ENCODE data around the gene GNAL.
"Not testable (repeated sequence)": the region's sequence is repeated elsewhere in the genome, so short reads cannot be mapped to it uniquely, and the experiment has no call there.

The GNAL gene

DNA sequence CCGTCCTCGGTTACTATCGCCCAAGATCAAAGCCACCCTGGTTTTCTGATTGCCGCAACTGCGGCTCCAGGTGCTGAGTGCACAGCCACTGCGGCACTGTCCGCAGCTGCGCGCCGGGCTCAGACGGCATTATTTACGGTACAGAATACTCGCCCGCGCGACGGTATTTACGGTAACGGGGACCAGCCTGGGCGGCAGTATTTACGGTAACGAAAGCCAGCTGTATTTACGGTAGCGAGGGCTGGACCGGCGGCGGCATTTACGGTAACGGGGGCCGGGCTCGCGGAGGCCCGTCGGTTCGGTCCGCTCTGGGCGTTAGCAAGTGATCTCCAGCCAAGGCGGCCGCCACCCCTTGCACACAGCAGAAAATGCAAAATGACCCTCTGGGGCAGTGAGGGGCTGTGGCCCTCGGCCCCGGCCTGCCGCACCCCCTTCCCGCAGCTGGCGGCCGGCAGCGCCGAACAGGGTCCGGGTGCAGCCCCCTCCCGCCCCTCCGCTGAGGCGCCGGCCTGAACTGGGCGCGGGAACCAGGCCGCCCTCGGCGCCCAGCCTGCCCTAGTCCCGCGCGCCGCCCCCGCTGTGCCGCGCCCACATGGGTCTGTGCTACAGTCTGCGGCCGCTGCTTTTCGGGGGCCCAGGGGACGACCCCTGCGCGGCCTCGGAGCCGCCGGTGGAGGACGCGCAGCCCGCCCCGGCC, at the start of gene GNAL:
TSS of gene GNAL (plus strand) at position 293 of the 697 bp plus-strand sequence. CDS start at position 593, 300 bp downstream.
- DNase-seq, result peak; percentile 64

- not testable (repeated sequence) for DNase-seq
Measured at GRCh38 chr18:11647310-11647709, 41.8 kb upstream of the GNAL start.

GRCh38 chr18:11647804-11648203, 41.3 kb upstream of the GNAL start:
- DNase-seq, result not testable (repeated sequence)

DNA sequence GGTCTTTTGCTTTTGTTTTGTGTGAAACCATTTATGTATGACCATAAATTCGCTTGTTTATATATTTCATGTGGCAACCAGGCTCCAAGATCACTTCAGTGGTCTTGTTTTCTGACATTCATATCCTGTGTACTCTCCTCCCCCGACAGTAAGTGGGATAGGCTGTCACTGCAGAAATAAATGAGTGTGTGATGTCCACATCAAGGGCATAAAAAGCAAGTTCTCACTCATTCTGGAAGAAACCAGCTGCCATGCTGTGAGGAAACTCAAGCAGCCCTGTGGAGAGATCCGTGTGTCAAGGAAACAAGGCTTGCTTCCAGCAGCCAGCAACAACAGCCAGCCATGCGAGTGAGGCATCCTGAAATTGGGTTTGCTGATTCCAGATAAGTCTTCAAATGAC, 39.2 kb upstream of the GNAL start:
- no peak for DNase-seq

DNA sequence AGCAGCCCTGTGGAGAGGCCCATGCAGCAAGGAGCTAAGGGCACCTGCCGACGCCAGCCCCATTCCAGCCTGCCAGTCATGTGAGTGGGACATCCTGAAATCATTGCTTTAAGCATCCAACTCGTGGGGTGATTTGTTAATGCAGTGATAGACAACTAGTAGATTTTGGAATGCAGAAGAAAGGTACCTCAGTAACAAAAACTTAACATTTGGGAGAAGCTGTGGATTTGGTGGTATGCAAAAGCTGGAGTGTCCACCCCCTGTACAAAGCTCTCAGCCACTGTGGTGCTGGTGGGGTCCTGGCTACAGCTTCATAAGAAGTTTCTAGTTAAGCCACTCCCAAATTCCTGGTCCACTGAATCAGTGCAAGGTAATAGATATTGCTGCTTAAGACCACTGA, 37.2 kb upstream of the GNAL start:
- DNase-seq, result no peak

- no peak for DNase-seq
Measured at GRCh38 chr18:11653521-11653920, 35.5 kb upstream of the GNAL start.

GRCh38 chr18:11654736-11655605, 34.1 kb upstream of the GNAL start:
- peak; percentile 53 for DNase-seq

DNA sequence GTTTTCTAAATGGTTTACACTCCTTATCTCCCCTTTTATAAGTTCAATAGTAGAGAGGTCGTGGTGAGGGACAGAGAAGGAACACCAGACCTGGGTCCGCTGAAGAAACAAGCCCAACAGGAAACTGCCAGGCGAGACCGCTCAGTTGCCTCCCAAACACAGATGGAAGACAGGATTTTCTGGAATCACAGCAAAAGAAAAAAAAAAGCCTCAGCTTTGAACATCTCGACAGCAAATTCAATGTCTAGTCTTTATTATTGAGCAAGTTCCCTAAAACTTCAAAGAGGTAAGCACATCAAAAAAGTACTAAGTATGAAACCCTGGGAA, 33.5 kb upstream of the GNAL start:
- no peak for DNase-seq

DNA sequence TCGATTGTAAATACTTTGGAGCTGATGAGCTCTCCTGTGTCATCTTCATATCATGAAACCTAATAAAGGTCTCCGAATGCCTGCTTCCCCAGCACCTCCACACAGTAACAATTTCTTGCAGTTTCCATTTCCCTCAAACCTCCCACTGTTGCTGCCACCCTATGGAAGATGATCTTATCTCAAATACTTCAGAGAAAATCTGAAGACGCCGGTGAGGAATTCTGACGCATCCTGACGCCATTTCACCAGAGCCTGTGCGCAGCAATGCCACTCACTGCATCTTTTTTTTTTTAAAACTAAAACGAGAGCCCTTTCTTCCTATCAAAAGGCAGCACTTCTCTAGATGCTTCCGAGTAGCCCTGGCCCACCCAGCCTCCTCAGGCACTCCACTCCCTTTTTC, 31.9 kb upstream of the GNAL start:
- DNase-seq, result no peak

DNA sequence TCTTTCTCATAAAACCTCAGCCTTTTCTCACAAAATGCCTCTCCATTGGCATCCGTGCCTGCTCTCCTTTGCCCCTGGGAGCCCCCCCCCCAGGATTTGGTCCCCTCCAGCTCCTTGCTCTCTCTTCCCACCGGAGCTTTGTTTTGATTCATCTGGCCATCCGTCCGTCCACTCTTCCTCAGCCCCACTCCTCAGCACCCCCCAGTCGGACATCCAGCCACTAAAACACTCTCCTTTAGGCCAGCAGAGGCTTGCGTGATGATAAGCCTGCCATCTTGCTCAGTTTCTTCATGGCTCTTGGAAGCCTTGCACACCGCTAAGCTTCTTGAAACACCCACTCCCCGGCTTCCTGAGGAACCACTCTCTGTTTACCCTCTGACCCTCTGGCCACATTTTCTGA, 31.5 kb upstream of the GNAL start:
- no peak for DNase-seq

GRCh38 chr18:11658019-11658418, 31.0 kb upstream of the GNAL start:
- no peak for DNase-seq

GRCh38 chr18:11658989-11659388, 30.1 kb upstream of the GNAL start:
- DNase-seq, result no peak

GRCh38 chr18:11660691-11661090, 28.4 kb upstream of the GNAL start:
- no peak for DNase-seq

GRCh38 chr18:11661430-11661829, 27.6 kb upstream of the GNAL start:
- DNase-seq, result no peak

GRCh38 chr18:11663439-11664029, 25.5 kb upstream of the GNAL start:
- DNase-seq, result no peak

GRCh38 chr18:11664286-11664685, 24.8 kb upstream of the GNAL start:
- no peak for DNase-seq

GRCh38 chr18:11665146-11665545, 23.9 kb upstream of the GNAL start:
- no peak for DNase-seq

- no peak for DNase-seq
Measured at GRCh38 chr18:11665587-11665986, 23.5 kb upstream of the GNAL start.

DNA sequence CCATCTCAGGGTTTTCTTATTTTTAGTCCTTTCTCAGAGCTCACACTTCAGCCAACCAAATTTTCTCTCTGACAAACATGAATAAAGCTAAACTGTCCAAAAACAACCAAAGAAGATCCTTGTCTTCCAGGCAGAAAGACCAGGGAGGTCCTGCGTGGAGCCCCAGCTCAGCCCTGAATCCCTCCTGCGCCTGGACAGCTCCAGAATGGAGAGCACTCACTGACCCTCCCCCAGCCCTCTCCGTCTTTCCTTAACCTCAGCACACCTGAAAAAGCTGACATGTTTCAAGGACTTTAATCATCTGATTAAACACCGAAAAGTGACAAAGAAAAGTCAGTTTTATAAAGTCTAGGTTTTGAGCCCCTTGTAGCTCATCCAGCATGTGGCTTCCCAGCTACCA, 22.9 kb upstream of the GNAL start:
- DNase-seq, result no peak

GRCh38 chr18:11666831-11667230, 22.2 kb upstream of the GNAL start:
- no peak for DNase-seq

DNA sequence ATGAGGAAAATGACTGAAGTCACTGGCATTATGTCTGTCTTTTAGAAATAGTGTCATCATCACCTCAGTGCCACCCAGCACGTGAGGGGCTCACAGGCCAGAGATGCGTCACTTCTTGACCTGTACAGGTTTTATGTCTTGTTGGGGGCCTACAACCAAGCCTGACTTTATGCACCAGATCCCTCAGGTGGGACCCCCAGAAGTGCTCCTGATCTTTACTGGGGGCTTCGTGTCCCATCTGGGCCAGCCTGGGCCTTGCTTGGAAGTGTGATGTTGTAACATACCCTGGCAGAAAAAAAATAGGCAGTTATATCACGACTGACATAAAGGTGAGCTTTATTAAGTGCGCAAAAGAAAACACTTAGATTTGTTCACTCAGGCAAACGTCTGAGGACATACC, 21.5 kb upstream of the GNAL start:
- DNase-seq, result no peak

- no peak for DNase-seq
Measured at GRCh38 chr18:11668441-11669169, 20.5 kb upstream of the GNAL start.

DNA sequence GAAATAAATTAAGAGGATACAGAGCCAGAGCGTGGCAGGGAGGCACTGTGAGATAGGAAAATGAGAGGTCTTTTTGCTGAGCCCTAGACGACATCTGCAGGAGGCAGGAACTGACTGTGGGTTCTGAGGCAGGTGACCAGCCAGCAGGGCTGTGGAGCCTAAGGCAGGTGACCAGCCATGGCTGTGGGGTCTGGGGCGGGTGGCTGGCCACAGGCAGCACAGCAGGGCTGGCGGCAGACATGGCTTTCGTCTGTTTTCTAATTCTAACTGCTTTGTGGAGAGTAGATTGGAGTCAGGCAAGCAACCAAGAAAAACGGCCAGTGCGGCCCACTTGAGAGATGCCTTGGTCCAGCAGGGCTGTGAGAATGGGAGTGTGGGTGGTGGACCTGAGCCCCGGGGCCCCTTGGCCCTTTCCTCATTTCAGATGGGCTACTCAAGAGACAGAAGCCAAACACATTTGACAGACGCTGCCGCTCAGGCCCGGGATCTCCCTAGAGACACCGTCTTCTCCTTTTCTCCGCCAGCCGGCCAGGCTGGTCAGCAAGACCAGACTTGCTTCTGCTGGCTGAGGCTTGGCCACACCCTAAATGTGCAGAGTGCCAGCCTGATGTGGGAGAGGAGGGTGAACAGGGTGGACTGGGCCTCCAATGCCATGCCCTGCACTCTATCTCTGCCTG, 19.7 kb upstream of the GNAL start:
- no peak for DNase-seq

All from activated CD4-positive, alpha-beta T cell treated with anti-CD3 and anti-CD28 coated beads, Interleukin-10, Interleukin-2, amounts not matched to agents 100 ng/mL and 50 ng/mL, durations not matched to agents 16 hours and 8 hours (primary cell).